Measurements from ENCODE around the gene PKNOX2.
"Not testable (repeated sequence)": the region's sequence is repeated elsewhere in the genome, so short reads cannot be mapped to it uniquely, and the experiment has no call there.

The PKNOX2 gene

DNA sequence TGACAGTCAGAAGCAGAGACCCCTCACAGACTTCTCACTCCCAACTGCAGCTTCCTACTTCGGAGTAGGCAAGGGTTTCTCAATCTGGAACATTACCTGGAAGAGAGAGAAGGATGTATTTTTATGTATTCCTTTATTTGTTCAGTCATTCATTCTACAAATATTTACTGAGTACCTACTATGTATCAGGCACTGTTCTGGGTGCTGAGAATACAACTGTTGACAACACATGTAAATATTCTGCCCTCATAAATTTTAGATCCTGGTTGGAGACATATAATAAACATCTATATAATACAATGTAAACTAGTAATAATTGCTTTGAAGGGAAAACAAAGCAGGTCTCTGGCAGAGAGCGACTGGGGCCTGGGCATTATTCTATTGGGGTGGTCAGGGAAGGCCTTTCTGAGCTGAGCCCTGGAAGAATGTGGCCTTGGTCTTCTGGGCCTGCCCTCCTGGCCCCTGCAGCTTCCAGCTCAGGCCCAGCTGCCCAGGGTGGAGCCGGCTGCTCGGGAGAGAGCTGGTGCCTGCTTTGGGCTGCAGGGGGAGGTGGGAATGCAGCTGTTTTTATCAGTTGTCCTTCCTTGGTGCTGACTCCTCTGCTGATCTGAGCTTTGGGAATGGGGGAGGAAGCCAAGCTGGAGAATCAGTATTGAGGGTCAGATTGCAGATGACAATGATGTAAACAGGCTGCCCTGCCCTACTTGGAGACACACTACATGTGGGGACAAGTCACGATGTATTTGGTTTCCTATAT is 46.8 kb downstream of the PKNOX2 start:
- no peak for DNase-seq

DNA sequence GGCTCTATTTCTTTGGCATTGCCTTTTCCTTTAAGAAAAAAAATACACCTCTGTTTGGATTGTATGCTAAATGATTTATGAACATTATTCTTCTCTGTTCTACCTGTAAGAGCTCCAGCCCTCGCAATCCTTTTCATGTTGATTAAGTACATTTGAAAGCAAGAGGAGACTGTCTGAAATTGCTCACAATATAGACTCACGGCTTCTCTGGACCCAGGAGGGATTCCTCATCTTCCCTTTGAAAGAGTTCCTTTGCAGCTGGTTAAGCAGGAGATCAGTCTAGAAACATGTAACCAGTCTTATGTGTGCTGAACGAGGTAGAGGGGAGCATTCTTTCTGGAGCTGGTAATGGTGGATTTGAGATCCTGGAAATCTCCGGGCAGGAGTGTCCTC is 47.4 kb downstream of the PKNOX2 start:
- DNase-seq, result no peak

DNA sequence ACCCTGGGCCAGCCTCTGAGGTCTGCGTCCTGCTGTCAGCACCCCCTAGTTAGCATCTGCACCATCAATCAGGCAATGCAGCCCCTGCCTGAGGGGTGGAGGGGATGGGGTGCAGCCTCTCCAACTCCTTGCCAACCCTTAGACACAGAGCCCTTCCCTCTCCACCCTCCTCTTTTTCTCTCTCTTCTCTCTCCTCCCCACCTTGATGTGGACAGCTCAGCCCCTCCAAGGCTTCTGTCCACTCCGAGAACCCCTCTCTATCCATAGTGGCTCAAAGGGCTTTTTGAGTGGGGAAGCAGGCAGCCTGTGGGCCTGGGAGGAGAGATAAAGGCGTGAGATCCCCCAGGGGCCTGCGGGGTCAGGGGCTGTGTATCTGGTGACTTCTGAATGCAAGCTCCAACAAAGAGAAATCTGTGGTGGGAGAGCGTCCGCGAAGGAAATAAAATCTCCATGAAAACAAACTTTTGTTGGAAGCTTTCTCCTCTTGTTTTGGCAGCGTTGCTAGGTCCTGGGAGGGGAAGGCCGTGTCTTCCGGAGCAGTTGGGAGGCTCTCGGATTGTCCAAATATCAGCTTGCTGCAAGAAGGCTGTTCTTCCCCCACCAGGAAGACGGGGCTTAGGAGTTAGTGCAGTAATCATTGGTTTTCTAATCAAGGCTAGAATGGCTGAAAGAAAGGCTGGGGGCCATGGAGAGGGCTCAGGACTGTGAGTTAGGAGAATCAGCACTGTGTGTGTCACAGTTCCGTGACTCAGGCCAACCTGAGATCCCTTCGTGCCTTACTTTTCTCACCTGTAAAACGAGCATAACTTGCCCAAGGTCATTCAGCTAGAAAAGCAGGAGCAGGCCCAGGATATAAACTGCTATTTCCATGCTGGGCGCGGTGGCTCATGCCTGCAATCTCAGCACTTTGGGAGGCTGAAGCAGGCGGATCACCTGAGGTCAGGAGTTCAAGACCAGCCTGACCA is 50.3 kb downstream of the PKNOX2 start:
- no peak for DNase-seq

DNA sequence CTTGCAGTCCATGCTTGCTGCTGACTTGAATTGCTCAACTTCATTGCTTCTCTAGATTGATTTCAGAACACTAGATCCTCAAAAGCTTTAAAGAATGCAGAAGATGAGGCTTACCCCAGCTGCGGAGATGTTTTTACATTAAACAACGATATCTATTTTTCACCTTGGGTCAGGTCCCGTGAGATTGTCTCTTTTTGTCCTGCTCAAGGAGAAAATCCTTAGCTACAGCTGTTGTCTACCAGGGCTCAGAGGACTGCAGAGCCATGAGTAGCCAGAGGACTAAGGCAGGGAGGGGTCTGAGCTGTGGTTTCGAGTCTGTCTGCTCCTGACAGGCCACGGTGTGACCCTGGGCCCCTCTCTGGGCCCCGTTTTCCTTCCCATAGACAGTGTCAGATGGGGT is 51.4 kb downstream of the PKNOX2 start:
- no peak for DNase-seq

DNA sequence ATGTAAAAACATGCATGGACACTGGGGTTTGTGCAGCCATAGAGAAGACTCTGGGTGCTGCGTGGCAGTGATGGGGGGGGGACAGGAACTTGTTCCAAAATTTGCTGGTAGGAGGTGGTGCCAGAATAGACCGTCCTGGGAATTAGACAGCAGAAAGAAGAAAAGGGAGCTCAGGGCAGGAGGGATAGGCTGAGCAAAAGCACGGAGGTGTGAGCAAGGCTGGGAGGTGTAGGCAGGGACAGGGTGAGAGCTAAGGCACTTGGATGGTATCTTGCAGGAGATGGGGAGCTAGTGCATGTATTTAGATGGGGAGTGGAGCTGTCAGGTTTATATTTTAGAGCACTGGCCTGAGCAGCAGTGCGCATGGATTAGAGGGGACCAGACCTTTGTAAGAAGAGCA is 53.8 kb downstream of the PKNOX2 start:
- no peak for DNase-seq

DNA sequence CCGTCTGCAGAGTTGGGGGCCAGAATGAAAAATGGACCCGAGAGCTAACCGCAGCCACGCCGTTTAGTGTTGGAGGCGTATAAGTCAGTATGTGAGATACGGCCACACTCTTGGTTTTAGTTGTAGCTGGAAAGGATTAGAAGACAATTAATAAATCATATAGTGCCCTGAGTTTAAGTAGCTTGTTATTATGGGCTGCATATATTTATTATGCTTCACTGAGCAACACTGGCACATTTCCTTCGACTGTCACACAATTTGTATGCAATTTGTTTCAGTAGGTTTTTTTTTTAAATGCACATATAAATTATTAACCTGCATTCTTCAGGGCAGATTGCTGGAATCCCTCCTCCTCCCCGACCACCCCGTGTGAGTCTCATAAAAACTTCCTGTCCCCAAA is 56.9 kb downstream of the PKNOX2 start:
- no peak for DNase-seq

DNA sequence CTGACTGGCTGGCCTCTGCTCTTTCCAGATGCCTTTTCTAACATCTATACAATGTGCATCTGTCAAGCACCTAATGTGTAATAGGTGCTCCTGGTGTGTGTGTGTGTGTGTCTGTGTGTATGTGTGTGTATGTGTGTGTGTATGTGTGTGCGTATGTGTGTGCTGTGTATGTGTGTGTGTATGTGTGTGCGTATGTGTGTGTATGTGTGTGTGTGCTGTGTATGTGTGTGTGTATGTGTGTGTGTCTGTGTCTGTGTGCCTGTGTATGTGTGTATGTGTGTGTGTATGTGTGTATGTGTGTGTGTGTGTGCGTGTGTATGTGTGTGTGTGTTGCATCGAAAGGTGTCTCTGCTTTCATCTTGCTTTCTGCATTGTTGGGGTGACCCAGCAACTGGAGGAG is 57.9 kb downstream of the PKNOX2 start:
- DNase-seq, result no peak

DNA sequence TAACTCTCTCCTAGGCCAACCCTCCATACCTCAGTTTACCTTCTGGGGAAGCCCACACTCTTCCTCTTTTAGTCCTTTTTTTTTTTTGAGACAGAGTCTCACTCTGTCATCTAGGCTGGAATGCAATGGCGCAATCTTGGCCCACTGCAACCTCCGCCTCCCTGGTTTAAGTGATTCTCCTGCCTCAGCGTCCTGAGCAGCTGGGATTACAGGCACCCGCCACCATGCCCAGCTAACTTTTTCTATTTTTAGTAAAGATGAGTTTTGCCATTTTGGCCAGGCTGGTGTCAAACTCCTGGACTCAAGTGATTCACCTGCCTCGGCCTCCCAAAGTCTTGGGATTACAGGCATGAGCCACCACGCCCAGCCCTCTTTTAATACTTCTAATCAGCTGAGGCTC is 58.6 kb downstream of the PKNOX2 start:
- DNase-seq, result not testable (repeated sequence)

DNA sequence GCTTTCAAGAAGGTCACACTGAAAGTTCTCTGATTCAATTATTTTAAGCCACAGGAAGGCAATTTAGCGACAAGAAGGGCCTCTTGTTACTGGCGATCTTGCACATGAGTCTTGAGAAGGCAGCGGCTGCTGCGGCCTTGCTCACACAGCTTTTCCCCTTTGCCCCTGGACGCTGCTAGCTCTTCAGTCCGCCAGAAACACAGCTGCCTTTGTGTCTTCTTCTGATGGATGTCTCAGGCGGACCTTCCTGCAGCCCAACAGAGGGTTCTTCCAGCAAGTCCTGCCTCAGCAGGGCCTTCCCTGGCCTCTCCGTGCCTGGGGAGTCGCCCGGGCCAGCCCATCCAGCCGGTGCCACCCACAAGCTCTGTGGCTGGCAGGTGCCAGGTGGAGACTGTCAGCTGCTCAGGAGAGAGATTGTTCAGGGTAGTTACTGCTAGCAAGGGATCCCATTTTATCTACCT is 59.4 kb downstream of the PKNOX2 start:
- DNase-seq, result no peak

DNA sequence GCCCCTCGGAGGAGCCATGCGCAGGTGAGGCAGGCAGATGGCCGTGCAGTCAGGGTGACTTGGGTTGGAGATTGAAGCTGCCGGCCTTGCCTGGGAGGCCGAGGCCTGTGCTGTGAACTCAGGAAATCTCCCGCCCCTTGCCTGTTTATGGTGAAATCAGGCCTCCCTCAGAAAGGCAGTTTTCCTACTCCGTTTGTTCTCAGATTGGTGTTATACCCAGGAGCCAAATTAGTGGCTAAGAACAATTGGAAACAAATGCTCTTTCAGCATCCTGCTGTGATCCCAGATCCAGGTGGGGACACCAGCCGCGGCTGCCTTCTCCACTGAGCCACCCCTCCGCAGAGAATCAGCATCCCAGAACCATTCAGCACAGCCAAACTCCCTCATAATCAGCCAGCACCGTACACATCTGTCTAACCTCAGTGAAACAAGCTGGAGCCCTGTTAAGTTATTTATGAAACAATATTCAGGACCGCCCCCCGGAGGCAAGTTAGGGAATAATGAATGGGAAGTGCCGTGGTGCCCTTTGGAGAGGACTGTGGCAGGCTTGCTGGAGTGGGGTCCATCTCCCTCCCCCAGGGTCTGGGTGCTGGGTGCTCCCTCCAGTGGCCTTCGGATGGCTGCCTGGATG is 60.0 kb downstream of the PKNOX2 start:
- peak; percentile 23 for DNase-seq

DNA sequence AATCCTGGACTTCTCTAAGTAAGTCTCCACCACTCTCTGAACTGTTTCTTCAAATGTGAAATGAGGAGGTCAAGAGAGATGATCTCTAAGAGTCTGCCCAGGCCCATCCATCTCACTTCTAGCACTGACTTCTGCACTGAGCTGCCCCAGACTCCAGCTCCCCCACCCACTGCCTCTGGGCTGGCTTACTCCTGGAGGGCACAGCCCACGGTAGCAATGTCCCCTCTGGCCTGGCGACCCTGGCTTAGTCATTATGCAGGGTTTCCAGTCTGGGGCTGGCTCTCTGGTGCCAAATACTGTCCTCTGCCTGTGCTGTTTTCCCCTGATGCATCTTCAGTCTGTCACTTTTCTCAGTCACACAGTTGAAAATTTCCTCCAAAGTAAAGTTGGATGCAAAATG is 60.9 kb downstream of the PKNOX2 start:
- DNase-seq, result no peak

DNA sequence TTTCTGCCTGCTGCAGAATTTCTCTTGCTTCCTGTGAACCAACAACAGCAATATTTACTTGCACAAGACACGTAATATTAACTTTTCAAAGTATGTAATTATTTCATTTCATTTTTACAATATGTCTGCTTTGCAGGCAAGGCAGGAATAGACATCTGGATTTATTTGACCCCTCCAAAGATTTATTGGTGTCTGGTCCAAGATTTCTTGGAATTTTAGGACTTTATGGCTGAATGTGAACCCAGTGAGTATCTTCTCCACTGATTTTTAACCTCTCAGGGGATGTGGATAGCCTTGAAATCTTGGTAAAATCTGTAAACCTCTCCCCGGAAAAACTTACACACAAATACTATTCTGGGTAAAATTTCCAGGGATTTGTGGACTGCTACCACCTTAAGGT is 61.5 kb downstream of the PKNOX2 start:
- no peak for DNase-seq

DNA sequence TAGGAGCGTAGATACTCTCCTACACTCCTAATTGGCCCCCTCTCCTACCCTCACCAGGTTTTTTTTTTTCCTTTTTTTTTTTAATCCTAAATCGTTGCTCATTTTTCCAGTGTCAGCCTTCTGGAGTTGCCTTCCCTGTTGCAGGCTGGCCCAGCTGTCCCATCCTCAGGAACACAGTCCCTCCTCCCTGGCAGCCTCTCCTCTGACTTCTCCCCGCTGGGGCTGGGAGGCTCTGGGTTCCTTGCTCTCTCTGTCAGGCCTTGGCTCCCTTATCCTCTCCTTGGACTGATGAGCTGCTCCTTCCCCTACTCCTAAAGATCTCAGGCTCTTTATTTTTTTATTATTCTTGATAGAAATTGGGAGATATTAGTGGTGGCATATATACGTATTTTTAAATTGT is 62.2 kb downstream of the PKNOX2 start:
- no peak for DNase-seq

DNA sequence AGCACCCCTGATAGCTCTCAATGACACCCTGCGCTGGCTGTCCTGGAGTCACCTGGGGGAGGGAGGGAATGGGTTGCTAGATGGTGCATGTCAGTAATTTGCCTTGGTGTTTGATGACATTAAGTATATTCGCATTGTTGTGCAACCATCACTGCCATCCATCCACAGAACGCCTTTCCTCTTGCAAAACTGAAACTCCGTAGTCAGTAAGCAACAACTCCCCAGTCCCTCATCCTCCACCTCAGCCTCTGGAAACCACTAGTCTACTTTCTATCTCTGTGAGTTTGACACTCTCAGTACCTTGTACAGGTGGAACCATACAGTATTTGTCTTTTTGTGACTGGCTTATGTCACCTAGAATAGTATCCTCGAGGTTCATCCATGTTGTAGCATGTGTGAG is 62.6 kb downstream of the PKNOX2 start:
- DNase-seq, result no peak

DNA sequence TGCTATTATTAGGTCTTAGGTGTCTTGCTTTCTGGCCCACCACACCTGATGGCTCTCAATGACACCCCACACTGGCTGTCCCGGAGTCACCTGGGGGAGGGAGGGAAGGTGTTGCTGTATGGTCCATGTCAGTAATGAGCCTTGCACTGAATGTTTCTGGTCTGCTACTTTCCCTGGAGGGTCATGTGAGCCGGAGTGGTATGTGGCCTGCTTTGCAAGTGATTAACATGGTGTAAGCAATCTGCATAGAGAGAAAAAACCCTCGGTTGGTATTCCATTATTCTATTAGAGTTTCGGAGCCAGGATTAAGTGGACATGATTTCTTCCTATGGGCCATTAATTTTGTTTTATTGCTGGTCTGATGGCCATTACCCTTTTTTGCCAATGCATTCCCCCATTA is 63.9 kb downstream of the PKNOX2 start:
- DNase-seq, result no peak

DNA sequence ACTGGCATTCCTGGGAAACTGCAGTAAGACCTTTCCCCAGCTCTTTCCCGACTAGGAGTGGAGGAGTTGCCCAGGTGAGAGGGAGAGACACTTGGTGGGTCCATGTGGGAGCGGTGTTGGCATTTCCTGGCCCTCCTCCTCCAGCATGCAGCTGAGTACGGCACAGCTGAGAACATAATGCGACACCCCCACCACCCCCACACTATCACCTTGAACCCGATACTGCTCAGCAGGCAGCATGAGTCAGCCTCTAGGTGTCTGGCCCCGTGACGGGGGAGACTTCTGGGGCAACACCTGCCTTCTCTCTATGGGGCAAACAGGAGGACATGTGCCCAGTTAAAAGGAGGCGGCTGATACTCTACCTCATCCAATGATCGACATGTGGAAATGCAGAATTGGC is 64.4 kb downstream of the PKNOX2 start:
- no peak for DNase-seq

DNA sequence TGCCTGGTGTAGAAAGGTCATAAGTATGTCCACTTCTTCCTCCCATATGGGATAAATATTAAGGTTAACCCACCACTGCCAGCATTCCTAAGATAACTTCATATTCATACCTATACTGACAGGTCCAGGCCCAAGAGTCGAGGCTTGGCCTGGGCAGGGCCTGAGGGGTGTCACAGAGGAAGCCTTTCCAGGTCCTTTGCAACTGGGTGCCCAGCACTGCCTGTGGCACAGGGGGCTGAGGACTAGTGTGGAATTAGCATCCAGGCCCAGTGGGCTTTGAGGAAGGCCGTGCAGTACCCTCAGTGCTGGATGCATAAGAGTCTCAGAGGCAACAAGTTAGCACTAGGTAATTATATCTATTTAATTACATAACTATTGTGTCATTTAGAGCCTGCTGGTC is 65.4 kb downstream of the PKNOX2 start:
- no peak for DNase-seq

DNA sequence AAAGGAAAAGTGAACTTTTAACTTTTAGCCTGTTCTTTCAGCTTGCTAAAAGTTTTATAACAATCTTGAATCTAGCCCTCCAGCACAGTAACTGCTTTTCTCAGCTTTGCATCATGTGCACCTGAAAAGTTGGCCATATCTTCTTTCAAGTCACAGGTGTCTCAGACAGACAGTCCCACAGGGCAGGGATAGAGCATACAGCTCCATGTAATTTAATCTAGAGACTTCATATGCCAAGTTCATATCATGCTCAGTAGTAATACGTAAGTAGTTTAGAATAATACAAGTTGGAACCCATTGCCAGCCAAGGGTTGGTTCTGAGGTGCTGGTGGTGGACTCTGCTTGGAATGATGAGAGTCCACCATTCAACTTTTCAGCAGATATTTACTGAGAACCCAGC is 68.6 kb downstream of the PKNOX2 start:
- DNase-seq, result no peak

DNA sequence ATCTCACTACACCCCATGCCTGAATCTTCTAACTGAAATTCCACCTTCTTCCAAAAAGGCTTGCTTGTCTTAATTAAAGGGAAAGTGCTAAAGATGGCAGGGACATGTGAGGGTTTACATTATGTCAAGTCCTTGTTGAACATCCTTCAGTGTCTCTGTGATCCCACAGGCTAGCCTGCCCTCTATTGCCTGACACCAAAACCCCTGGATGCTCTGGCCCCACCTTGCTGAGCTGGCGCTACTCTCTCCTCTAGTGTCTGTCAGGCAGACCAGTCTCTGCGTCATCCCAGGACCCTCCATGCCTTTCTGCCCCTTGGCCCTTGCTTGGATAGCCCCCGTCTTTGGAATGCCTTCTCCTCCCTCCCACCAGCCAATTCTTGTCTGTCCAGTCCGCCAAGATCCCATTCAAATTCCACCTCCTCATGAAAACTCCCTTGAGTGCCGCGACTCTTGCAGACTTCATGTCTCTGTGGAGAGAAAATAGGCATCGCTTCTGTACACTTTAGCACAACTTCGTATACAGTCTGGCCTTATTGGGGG is 69.3 kb downstream of the PKNOX2 start:
- DNase-seq, result no peak

DNA sequence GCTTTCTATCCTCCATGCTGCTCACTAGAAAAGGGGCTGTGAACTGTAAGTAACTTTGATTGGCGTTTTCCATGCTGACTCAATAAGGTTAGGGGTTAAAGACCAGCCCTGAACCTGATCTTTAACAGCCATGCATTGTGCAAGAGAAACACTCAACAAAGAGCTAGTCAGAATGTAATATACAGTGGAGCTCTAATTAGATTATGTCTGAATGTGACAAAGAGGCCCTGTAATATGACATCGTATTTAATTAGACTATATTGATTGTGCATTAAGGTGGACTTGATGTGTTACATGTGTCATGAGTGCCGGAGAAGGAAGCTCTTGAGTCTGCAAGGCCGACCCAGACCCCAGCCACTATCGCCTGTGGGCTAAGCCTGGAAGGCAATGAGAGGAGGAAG is 70.5 kb downstream of the PKNOX2 start:
- no peak for DNase-seq

DNA sequence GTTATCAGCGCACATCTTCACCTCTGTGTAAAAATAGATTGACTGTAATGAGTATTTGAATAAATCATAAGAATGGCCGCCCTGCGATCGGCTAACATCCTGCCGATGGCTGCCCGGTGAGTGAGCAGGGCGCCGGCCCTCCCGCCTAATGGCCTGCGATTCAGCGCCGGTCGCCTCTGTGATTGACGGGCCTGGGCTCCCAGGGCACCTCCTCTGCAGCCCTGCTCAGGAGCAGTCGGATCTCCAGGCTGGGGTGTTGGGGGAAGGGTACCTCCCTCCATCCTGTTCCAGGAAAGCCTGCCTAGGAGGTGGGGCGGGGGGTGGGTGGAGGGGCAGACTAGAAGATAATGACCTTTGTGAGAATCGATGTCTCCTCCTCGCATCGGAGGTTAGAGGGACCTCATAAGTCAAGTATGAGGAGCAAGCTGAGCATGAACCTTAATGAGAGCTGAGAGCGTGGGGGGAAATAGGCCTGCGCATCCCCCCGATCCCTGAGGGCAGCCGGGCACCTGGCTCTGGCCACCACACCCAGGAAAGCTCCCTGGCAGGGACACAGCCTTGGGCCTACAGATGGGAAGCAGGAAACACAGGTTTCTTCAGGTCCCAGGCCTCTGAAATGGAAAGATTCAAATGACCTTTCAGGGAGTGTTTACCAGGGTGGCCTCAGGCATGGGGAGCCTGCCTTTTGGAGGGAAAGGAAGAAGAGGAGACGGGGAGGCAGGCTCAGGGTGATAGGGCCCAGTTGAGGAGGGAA is 71.7 kb downstream of the PKNOX2 start:
- no peak for DNase-seq

All from DMS 273 treated with DMSO at 0.1 percent for 48 hours (cell line).